Astrocyte (in vitro differentiated cells and primary cell): Measurements from ENCODE around the gene CSNK1D.

Source experiments
- CTCF ChIP-seq: IDR thresholded peaks from 2 replicates; pipeline ENCODE4 v1.5.1; 2011; ENCODE audit warnings: low read depth, mild to moderate bottlenecking, inconsistent platforms, low read length, moderate library complexity; ENCODE audit not compliant: insufficient read depth
- EZH2 ChIP-seq: IDR thresholded peaks from 2 replicates; pipeline ENCODE4 v1.6.1; 2012; ENCODE audit warnings: mild to moderate bottlenecking, low read length, inconsistent platforms; ENCODE audit not compliant: insufficient read depth

GRCh38 chr17:82247856-82248671 lies 25.4 kb downstream of the CSNK1D start:
- TF ChIP-seq CTCF (no peak), EZH2 (no peak)
